MCF 10A (cell line): ENCODE results near the gene BCAR3. TPM values are rescaled to one million over a fixed set of nuclear protein-coding genes. Genes with fewer than 3 reads are reported as not detected.
A peak's percentile ranks its signal among the peaks of the same experiment; 100 is the strongest.

Source experiments
- BruUV-seq: library from RNA; stranded (reverse); fragments of 400-500 nt; replicated peaks from 2 replicates; lab custom pipeline; 2021; lab: Mats Ljungman, UMichigan
- CTCF ChIA-PET: fragments of 300-600 bp; sonication (Branson Sonifier 250); formaldehyde crosslinking; extraction: SDS; loops from one replicate; lab custom pipeline; 2021; ENCODE audit warnings: antibody characterized with exemption, inconsistent platforms; lab: Yijun Ruan, JAX
- POLR2A ChIA-PET: fragments of 300-600, 350-650 bp; sonication (Branson Sonifier 250); formaldehyde crosslinking; extraction: SDS; loops from one replicate; lab custom pipeline; 2020; ENCODE audit warnings: antibody characterized with exemption, inconsistent platforms; lab: Yijun Ruan, JAX
- DNase-seq: peaks from one replicate; pipeline ENCODE4 v3.0.0-alpha.2; 2018; ENCODE audit not compliant: unreplicated experiment
- H3K27ac Mint-ChIP-seq: one replicate; pipeline ENCODE4 v1.8.0; 2022; ENCODE audit warnings: mild to moderate bottlenecking, low read depth, mixed read lengths; ENCODE audit not compliant: unreplicated experiment
- H3K27me3 Mint-ChIP-seq: one replicate; pipeline ENCODE4 v1.8.0; 2022; ENCODE audit warnings: mixed read lengths; ENCODE audit not compliant: insufficient read depth, unreplicated experiment
- H3K36me3 Mint-ChIP-seq: one replicate; pipeline ENCODE4 v1.8.0; 2022; ENCODE audit warnings: mild to moderate bottlenecking, moderate library complexity, mixed read lengths; ENCODE audit not compliant: insufficient read depth, unreplicated experiment
- H3K4me1 Mint-ChIP-seq: one replicate; pipeline ENCODE4 v1.8.0; 2022; ENCODE audit warnings: mixed read lengths; ENCODE audit not compliant: insufficient read depth, unreplicated experiment
- H3K4me3 Mint-ChIP-seq: one replicate; pipeline ENCODE4 v1.8.0; 2022; ENCODE audit warnings: mild to moderate bottlenecking, moderate library complexity, mixed read lengths; ENCODE audit not compliant: unreplicated experiment
- H3K9me3 Mint-ChIP-seq: one replicate; pipeline ENCODE4 v1.8.0; 2022; ENCODE audit warnings: mixed read lengths; ENCODE audit not compliant: unreplicated experiment
- CTCF ChIP-seq: fragments of 200-600 bp; IDR thresholded peaks from one replicate; pipeline ENCODE4 v1.8.0; 2022; ENCODE audit warnings: antibody characterized with exemption, mild to moderate bottlenecking; ENCODE audit not compliant: unreplicated experiment
- intact Hi-C: fragments of 100-400 bp; cut with micrococcal nuclease; formaldehyde crosslinking; loops from 2 replicates; pipeline ENCODE4 v1.14.1; 2022
- total RNA-seq: library from RNA; stranded (reverse); gene quantifications from 2 replicates; pipeline ENCODE4 v1.2.3, GENCODE V29; 2022

BCAR3 gene
- total RNA-seq, 1 experiment from 2014 or later, result 130 TPM

- CTCF ChIA-PET, result interaction anchor here (0.9 to 1.9 kb wide), 6 partner anchors 16 to 166 kb away, joined by 3 to 8 read pairs (median 4); partner anchors contain the start of gene BCAR3
- POLR2A ChIA-PET, result interaction anchor here (1.4 to 1.5 kb wide), 2 partner anchors 26 to 165 kb away, joined by 3 to 8 read pairs; no protein-coding TSS in a partner anchor
- no peaks in the 10 kb centered on the region for H3K9me3 Mint-ChIP-seq
- BruUV-seq, result no TSS peak
- no peak overlapping the region for H3K4me3 Mint-ChIP-seq
- H3K27ac Mint-ChIP-seq, result peak overlapping the region; percentile 50
- intact Hi-C loops, result no loop called here
- no peak for TF ChIP-seq CTCF
- peaks cover 57% of the 10 kb centered on the region for H3K36me3 Mint-ChIP-seq
- DNase-seq, result peak; percentile 54
- H3K27me3 Mint-ChIP-seq, result no peaks in the 10 kb centered on the region
- H3K4me1 Mint-ChIP-seq, result peaks cover 14% of the 10 kb centered on the region
These were observed 32.4 kb downstream of the BCAR3 start for GRCh38 chr1:93649231-93649630.

DNA sequence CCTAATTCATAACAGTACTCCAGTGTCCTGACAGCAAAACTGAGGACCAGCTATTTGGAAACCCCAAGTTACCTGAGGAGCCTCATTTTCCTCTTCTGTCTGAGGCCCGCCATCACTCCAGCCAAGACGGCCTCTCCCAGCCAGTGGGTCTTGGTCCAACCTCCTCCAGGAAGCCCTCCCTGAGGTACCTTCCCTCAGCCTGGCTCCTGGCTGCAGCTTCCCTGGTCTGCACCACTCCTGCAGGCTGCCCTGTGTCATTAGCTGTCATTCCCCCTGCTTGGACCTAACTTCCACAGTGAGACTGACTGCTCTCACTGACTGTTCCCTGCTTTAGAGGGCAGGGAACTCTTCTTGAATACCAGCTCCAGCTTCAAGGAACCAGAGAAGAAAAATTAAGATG is 33.0 kb downstream of the BCAR3 start:
- Mint-ChIP-seq H3K9me3 (no peaks in the 10 kb centered on the region), H3K36me3 (peaks cover 59% of the 10 kb centered on the region), H3K4me1 (peaks cover 14% of the 10 kb centered on the region), H3K27ac (peak overlapping the region; percentile 50), H3K27me3 (no peaks in the 10 kb centered on the region), H3K4me3 (no peak overlapping the region)
- TF ChIP-seq CTCF, result no peak
- ChIA-PET POLR2A (interaction anchor here (0.7 to 1.5 kb wide), 5 partner anchors 19 to 198 kb away, joined by 3 to 8 read pairs (median 3); no protein-coding TSS in a partner anchor), CTCF (interaction anchor here (0.8 to 1.9 kb wide), 6 partner anchors 15 to 167 kb away, joined by 3 to 8 read pairs (median 4); partner anchors contain the start of gene BCAR3)
- intact Hi-C loops, result no loop called here
- DNase-seq, result no peak
- no TSS peak for BruUV-seq

DNA sequence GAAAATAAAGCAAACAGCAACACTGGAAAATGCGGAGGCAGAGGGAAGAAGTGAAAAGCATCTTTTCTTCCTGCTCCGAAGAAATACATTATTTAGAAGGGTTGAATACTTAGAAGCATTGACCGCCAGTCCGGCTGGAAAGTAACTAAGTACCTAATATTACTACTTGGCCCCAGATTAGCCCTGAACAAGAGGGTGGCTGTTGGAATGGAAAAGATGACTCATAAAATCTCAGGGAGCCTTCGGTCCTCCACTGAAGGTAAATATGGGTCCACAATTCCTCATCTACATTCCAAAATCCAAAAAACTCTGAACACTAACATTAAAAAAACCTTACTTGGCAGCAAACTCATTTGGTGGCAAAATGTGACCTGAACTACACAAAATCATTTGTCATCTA is 40.1 kb downstream of the BCAR3 start:
- intact Hi-C loops, result no loop called here
- Mint-ChIP-seq H3K36me3 (peaks cover 82% of the 10 kb centered on the region), H3K27me3 (no peaks in the 10 kb centered on the region), H3K27ac (no peak overlapping the region), H3K4me3 (no peak overlapping the region), H3K9me3 (no peaks in the 10 kb centered on the region), H3K4me1 (no peaks in the 10 kb centered on the region)
- no TSS peak for BruUV-seq
- no peak for DNase-seq
- no peak for TF ChIP-seq CTCF
- ChIA-PET CTCF (interaction anchor here (0.8 kb wide), 1 partner anchor 12 kb away, joined by 5 read pairs; no protein-coding TSS in a partner anchor), POLR2A (interaction anchor here (0.8 kb wide), 1 partner anchor 38 kb away, joined by 3 read pairs; no protein-coding TSS in a partner anchor)

GRCh38 chr1:93640656-93641440 is 40.8 kb downstream of the BCAR3 start:
- no peak for DNase-seq
- H3K4me1 Mint-ChIP-seq, result no peaks in the 10 kb centered on the region
- ChIA-PET POLR2A (interaction anchor here (0.8 to 1.1 kb wide), 3 partner anchors 13 to 39 kb away, joined by 3 read pairs; no protein-coding TSS in a partner anchor), CTCF (interaction anchor here (0.6 to 0.8 kb wide), 2 partner anchors 10 to 12 kb away, joined by 3 to 5 read pairs; no protein-coding TSS in a partner anchor)
- no peak overlapping the region for H3K27ac Mint-ChIP-seq
- BruUV-seq, result TSS peak; percentile 9
- no peak overlapping the region for H3K4me3 Mint-ChIP-seq
- no peaks in the 10 kb centered on the region for H3K27me3 Mint-ChIP-seq
- intact Hi-C loops, result no loop called here
- TF ChIP-seq CTCF, result no peak
- peaks cover 83% of the 10 kb centered on the region for H3K36me3 Mint-ChIP-seq
- no peaks in the 10 kb centered on the region for H3K9me3 Mint-ChIP-seq
